Activated T-helper 9 cell treated with anti-CD3 and anti-CD28 coated beads, Interleukin-2, amount 50 U/mL, for 16 hours (primary cell): ENCODE results near the gene PARVA.

Experiments
- DNase-seq: peaks from one replicate; pipeline ENCODE4 v3.0.0-alpha.2; 2020; ENCODE audit warnings: low read depth

PARVA gene

DNA sequence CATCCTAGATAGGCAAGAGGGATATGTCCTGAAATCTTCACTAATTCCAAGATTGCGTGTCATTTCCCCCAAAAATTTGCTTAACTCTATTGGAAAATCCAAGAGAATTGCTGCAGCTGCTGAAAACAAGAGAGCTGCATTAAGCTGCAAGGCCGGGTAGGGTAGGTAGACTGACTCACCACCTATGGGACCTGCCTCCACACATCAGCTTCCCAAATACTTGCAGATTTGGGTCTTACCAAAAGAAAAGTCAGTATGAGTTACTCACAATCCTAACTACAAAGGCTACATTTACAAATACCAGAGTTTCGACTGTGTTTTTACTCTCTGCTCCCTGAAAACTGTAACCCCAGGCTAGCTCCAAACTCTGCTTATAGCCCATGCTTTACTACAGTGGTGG is 154.3 kb downstream of the PARVA start:
- DNase-seq, result no peak

DNA sequence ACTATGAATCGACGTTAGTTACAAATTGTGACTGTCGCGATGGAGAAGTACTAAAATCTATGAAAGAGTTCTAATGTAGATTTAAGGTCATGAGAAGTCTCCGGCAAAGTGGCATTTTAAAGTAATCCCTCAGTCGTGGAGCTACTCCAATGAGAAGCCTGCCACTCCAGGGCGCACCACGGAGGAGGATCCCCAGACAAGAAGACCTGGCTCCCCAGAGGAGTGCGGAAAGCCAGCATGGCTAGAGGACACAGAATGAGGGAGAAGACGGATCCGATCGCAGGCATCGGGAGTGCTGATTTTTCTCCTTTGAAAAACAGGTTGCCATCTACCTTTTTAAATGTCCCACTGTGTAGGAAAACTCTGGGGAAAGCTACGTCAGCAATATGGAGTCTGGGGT is 155.2 kb downstream of the PARVA start:
- no peak for DNase-seq

DNA sequence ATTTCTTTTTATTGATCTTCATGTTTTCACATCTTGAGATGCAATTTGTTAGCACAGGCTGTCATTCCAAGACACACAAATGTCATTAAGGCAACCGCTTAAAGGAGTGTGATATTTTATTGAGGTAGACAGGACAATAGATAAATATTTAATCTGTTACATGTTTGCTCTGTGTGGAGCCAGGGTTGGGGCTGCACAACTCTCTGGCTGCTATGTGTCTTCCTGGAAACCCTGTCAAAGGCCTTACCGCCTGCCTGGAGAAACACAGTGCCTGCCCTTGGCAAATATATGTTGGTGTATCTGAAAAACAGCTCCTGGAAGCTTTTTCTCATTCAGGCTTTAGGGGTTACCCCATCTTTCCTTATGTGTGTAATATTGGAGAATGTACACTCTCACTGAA is 157.2 kb downstream of the PARVA start:
- DNase-seq, result no peak

DNA sequence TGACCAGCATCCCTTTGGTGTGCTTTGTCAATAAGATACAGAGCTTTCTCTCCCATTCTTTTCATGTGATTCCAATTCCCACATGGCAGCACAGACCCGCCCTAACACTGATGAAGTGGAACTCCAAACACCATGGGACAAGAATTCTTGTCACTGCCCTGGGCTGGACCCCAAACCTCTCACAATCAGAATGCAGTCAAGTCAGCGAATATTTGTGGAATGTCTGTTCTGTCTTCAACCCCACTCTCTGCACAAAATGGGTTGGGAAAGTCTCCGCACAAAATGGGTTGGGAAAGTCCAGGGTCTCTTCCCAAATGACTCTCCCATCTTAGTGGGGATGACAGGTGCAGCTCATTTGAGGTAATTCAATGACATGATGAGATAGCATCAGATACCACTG is 157.9 kb downstream of the PARVA start:
- DNase-seq, result no peak

DNA sequence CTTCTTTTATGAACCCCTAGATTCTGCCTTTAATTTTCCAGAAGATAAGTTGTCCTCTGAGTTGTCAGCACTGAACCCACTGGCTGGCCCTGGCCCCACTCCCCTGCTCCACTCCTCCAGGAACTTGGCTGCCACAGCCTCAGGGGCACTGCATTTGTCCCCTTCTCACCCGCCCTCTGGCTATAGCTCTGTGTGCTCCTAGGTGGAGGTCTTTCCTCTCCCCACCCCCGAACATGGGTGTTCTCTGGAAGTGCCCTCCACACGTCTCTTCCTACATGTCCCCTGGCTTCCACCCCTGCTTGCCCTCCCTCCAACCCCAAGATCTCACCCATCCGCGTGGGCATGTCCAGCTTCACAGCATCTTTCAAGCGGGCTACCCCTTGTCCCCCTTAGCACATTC is 159.2 kb downstream of the PARVA start:
- DNase-seq, result no peak

DNA sequence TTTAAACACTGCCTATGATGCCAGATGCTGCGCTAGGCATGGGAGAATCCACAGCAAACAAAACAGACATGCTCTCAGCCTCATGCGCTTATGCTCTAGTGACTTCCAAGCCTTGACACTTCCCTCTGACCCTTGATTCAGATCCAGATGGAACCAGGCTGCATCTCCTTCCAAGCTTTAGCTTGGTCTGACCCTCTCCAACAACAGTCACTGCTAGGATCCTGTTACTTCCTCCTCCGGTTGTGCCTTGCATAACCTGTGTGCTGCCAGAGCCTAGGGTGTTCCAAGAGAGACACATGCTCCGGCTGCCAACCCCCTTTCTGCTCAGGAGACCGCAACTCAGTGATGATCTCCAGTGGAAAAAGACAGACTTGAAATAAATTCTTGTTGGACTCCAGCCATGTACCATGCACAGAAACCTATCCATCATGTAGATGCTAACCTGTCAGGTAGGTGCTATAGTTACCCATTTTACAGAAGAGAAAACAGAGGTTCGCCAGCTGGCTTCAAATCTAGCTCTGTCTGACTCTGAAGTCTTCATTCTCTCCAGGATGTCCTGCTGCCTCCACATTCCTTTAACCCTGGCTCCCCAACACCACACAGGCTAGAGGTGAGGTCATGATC is 160.5 kb downstream of the PARVA start:
- DNase-seq, result no peak

DNA sequence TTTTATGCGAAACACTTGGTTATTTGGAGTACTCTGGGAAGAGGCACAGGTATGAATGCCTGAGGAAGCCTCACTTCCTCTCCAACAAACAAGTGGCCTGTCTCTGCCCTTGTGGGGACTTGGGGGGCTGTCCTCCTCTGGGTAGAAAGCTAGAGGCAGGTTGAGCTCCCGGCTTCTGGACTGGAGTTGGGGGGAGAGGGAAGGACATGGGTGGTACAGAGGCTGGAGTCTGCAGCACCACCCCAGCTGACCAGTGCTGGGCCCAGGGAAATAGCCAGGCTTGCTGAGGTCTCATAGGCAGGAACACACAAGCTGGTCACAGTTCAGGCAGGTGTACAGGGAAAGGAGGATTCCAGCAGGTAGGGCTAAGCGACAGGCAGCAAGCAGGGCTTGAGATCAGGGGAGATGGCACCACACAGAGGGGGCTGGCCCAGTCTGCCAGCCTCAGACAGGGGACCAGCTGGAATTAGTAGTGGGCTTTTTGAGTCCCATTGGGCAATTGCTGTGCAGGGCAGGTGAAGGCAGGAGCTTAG is 161.6 kb downstream of the PARVA start:
- no peak for DNase-seq

DNA sequence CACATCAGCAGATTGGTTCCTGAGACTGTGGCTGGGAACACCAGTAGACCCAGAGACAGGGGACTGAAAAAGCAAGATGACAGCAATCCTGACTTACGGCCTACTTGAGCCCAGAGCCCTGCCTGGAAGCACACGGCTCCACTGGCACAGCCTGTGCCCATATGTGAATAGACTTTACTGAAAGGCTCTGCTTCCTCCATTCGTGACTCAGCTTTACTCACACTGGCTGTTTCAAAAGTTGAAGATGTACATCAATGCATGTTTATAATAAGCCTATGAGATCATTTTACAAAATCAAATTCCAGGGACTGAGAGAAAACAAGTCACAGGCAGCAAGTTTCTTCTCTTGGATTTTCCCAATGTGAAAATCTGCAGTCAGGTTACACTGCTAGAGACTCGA is 162.2 kb downstream of the PARVA start:
- DNase-seq, result no peak

DNA sequence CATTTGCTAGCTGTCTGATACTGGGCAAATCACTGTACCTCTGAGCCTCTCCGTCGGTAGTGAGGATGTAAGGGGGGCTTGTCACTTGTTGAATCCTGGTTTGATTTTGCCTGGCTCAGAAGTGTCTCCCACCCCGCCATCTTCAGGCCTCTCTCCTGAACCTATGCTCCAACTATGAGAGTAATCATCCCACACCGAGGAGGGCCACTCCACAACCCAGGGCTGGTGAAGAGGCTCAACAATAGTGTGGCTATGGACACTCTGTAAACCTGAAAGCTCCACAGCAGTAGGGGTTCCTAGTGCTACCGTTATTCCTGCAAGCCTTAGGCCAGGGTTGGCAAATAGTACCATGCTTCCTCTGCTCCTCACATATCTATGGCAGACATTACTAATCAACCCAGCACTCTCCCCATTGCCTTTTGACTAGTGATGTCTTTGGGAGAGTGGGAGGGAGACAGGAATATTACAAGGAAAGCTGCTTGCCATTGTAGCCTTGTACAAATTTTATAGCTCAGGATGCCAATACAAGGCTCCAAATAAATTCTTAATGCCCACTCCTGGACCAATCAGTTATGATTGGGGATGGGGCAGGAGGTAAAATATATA is 162.8 kb downstream of the PARVA start:
- no peak for DNase-seq

DNA sequence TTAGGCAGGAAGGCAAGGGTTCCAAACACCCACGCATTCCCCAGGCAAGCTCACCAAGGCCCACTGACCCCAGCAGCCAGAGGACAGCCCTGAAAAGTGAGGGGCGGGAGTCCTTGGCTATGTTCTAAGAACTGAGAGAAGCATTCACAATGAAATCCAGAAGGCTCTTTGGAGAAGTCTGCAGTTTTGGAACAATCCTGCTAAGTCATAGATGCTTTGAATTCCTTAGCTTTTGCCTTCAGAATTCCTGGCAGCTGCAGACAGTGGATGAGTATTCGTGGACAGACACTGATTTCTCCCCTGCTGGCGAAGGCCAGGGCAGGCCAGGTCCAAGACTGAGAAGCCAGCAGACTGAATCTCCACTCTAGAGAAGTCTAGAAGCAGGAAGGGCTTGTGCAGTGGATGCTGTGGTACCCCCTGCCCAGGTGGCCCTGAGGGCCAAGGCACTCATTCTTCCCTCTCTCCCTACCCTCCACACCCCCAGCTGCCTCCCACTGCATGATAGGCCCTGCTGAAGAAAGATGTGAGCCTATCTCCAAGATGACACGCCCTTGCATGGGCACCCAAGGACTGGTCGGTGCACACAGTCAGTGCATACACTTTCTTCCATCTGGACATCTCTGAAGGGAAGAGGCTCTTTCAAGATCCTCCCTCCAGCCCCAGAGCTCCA is 163.7 kb downstream of the PARVA start:
- DNase-seq, result no peak

DNA sequence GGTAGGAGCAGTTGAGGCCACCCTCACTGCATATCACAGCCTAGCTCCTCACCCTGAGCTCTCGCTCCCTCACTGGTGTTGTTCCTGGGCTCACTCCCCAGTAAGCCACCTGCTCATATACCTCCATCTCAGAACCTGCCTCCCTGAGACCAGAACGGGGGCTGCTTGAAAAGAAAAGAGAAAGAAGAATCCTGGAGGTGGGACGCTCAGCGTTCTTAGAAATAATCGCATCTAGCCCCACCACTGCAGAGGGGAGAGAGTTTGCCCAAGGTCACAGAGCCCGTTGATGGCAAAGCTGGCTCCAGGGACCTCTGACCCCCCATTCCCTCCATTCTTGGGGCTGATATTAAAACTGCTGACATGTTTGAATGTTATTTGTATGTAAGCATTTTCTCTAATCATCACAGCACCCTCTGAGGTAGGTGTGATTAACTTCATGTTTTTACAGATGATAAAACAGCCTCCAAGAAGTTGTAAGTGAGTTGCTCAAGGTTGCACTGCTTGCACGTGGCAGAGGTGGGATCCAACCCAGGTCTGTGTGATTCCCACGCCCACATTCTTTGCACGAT is 164.3 kb downstream of the PARVA start:
- no peak for DNase-seq

DNA sequence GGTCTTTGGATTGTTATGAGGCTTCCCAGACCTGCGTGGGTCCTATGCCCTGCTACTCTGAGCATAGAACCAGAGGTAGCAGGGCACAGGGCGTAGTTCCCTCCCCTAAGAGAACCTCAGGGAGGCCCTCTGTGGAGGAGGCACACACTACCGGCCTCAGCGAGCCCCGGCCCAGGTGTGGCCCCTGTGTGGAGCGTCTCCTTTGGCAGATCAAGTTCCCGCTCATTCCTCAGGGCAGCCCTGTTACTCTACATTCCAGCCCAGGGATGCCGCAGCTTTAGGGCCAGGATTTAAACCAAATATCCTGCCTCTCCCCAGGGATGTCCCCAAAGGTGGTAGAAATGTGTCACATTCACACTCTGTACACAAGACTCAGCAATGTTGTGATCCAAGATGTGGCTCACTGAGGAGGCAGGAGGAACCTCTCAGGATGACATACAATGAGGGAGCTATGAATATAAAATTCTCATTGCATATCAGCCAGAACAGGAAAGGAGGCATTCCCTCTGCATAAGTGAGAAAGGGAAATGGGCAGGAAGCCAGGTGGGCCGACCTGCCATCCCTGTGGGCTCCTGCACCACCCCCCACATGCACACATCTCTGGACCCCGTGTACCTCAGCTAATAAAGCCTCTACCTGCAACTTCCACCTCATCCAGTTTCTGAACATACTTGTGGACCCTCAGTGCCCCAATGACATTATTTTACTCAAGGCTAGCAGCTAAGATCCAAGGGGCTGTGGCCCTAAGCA is 165.0 kb downstream of the PARVA start:
- DNase-seq, result no peak

DNA sequence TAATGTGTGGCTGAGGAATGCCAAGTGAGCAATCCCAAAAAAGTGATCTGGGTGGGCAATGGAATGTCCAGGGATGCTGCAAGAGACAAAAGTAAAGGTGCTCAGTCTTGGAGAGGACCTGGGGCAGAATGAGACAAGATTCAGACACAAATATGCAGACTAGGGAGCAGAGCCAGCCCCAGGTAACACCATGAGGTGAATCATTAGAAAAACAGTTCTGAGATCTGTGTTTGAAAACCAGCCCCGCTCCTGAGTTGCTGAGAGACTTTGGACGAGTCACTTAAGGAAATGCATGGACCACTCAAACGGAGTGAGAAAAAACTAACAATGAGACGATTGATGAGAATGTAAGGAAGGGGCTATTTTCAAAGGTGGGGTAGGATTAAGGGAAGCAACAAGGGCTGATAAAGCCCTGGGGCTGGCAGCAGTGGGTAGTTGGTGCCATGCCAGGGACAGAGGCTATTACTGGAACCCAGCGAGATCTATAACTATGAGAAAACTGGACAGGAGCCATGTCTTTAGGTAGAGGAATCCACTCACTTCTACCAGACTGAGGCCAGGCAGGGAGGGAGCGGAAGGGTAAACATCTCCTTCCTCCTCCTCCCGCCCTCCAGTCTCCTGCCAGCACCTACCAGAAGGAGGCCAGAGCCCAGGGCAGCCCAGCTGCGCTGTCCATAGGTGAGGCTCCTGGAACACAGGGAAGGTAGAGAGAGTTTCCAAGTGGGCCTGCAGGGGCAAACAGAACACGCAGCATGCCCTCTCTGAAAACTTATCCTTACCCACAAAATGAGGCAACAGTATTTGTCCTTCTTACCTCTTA is 166.4 kb downstream of the PARVA start:
- DNase-seq, result no peak

DNA sequence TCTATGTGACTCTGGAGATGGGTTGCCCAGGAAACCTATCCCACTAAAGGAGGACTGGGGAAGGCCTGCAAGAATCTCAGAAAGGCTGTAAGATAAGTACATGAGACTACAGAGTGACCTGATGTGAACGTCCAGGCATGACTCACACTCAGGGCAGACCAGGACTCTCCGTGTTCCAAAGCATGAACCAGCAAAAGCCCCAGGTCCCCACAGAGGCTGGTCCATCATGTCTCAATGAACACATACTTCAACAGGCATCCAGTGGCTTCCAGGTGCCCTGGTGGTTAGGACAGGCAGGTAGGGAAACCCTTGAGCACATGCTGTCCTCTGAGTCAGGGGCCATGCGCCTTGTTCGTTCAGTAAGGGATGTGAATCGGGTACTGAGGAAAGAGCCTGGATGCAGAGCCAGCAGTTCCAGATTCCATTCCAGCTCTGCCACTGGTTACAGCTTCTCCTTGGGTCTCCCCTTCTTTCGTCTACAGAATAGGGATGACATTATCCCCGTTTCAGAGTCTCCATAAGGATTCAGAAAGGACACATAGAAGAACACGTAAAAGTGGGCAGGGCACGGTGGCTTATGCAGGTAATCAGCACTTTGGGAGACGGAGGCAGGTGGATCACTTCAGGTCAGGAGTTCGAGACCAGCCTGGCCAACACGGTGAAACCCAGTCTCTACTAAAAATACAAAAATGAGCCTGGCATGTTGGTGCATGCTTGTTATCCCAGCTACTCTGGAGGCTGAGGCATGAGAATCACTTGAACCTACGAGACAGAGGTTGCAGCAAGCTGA is 167.8 kb downstream of the PARVA start:
- DNase-seq, result no peak

DNA sequence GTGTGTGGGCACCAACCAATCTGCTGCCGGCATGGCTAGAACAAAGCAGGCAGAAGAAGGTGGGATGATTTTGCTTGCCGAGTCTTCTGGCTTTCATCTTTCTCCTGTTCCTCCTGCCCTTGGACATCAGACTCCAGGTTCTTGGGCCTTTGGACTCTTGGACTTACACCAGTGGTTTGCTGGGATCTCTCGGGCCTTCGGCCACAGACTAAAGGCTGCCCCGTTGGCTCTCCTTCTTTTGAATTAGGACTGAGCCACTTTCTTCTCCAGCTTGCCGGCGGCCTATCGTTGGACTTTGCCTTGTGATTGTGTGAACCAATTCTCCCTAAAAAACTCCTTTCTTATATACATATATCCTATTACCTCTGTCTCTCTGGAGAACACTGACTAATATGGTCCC is 168.8 kb downstream of the PARVA start:
- DNase-seq, result no peak

DNA sequence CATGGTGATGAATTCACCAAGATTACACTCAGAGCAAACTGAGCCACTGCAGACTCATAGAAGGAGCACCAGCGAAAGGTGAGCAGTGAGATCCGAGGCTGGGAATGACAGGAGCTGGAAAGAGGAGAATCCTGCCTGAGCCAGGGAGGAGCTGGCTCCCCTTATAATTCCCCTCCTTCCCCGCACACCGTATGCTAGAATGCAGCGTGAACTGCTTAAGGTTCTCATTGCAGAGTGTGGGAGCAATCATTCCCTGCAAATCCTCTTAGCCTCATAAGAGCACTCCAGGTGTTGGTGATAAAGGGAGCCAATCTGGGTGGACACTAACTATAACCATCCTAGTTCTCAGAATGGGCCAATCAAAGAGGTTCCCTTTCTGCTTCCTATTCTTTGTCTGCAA is 169.3 kb downstream of the PARVA start:
- DNase-seq, result no peak

DNA sequence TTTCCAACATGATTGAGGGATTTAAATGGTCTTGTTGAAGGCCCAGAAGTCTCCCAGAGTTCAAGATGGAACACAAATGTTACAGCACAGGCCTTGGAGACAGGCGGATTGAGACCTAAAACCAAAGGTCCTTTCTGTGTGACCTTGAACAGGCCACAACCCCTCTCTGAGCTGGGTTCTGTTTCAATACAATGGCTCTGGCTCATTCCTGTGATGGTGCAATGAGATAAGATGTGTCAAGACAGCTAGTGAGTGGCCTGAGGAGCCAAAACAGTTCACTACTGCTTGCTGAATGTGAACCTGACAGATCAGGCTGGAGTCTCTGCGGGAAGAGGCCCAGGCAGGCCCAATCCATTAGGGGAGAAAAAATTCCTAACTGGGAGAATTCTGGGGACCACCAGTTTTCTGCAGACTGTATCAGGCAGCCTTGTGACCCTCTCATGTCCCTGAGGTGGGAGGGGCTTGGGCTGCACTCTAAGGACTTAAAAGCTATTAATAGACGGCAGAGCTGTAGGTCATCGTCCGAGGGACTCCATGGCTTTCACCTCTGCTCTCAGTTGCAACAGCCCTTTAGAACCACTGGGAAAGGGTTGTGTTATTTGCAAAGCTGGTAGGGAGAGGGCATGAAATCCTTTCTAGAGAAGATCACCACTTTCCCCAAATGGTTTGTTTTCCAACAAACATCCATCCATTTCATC is 170.7 kb downstream of the PARVA start:
- no peak for DNase-seq

DNA sequence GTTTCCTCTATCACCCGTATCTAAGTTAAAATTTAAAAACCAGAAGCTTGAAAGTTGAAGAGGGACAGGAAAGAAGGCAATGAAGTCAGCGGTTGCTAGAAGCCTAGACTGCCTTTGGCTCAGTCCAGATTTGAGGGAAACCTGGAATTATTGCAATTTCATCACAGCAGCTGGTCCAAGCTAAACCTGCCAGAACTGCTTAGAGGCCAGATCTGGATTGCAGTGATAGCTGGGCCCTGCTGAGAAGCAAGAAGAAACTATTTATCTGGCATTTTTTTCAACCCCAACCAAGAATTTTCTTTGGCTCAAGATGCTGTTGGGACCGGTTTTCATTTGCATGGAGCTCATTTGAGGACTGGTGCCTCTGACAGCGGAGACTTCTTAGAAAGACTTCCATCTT is 175.3 kb downstream of the PARVA start:
- DNase-seq, result no peak

DNA sequence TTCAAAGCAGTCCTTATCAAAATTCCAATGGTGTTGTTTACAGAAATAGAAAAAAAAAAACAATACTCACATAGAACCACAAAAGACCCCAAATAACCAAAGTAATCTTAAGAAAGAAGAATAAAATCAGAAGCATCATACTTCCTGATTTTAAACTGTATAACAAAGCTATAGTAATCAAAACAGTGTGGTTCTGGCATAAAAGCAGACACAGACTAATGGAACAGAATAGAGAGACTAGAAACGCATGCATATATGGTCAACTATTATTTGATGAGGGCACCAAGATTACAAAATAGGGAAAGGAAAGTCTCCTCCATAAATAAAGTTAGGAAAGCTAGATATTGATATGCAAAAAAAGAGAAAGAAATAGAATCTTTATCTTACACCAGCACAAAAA is 176.8 kb downstream of the PARVA start:
- DNase-seq, result no peak

DNA sequence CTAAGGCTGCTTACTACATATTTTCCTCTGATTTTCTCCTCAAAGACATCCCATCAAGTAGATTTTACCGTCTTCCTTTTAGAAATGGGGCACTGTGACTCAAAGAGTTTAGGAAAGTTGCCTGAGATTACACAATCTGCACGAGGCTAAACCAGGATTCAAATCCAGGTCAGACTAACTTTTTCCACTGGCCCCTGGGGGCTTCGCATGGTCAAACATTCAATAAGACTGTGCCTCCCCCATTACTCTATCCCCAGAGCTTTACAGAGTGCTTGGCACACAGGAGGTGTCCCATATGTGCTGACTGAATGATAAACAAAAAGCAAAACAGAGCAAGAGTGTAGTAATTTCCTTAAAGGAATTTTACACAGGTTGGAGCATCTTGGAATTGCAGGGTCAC is 178.8 kb downstream of the PARVA start:
- no peak for DNase-seq
